ENCODE measurements around the gene HMX3.

The HMX3 gene

DNA sequence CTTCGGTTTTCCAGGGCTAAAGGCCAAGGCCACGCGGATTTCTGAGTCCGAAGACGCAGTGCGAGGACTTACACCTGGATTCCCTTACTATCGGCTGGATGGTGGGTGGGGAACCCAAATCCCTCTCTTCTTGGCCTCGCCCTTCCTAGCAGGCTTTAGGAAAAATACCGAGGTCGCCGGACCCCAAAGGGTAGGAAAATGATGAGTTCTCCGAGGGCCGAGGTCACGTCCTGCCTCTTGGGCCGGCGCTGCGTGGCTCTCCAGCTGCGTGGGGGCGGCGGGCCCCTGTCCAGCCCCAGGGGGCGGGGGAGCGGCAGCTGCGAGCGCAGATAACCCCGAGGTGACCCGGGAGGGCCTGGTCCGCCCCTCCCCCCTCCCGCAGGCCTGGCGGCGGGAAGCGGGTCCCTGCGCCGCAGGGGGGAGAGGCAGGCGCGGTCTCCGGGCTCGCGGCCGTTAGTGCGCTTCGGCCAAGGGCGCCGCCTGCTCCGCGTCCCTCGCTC, 805 bp upstream of the HMX3 start:
- no peak for DNase-seq

DNA sequence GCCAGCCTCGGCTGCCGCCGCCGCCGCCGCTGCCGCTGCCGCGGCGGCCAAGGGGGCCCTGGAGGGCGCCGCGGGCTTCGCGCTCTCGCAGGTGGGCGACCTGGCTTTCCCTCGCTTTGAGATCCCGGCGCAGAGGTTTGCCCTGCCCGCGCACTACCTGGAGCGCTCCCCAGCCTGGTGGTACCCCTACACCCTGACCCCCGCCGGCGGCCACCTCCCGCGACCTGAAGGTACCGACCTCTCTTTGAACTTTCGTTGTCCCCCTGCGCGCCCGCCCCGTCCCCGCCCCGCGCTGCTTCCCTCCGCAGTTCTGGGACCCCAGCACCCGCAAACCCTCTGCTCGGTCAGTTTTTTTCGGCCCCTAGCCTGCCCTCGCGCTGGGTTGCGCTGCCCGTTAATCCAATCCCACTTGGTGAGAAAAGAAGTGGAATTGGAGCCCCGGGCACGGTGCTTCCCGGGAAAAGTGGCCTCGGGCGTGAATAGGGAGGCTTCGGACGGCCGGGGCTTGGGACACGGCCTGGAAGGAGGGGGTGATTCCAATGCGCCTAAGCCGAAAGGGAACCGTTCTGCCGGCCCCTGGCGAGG, 543 bp downstream of the HMX3 start:
- no peak for DNase-seq

- no peak for DNase-seq
Observed at GRCh38 chr10:123136806-123137642, 1.3 kb downstream of the HMX3 start.

DNA sequence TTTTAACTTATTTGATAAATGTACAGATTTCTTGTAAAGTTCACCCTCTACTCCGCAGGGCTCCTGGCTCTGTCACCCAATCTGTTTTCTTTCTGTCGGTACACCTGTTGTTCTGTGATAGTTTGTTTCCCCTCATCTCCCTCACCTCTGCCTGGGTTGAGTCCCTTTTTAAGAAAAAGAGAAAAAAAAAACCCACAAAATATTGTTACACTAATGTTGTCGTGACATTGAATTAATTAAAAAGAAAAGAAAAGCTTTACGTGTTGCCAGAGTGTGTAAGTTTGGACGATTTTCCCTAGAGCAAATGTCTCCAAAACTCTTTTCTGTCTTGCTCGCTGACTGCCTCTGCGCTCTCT, 3.4 kb downstream of the HMX3 start:
- DNase-seq = no peak

- no peak for DNase-seq
Observed at GRCh38 chr10:123139521-123140163, 3.9 kb downstream of the HMX3 start.

DNA sequence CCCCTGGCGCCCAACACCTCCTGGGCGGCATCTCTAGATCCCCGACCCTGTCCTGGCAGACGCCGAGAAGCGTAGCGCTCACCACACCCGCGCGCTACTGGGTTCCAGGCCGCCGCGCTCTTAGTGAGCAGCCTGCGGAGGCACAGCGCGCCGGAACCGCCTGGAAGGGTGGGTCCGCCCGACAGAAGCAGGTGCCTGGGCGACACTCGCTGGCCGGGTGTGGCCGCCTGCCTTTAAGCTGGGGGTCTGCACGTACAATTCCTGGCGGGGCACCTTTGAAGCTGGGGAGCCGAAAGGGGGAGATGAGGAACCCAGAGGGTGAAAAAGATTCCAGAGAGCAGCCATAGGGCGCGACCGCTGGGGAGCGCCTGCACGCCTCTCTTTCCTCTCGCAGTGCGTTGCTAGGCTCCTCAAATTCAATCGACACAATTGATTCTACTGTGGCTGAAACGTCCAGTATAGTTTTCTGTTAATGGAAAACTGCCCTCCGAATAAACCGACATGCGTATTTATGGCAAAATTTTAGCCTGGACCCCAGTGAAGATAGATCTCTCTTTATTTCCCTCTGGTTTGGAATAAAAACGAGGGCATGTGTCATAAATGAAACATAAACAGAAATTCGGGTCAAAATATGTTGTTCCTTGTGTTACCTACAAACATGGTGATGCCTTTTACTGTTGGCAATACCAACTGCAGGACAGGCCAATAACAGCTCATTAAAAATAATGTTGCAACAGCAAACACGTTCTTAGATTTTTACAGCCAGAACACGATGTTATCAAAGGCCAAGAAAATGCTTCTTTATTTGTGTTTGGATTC, 4.6 kb downstream of the HMX3 start:
- DNase-seq = no peak

GRCh38 chr10:123140983-123141390, 5.2 kb downstream of the HMX3 start:
- DNase-seq = no peak

- no peak for DNase-seq
Observed at GRCh38 chr10:123141791-123142700, 6.3 kb downstream of the HMX3 start.

- DNase-seq = no peak
Observed at GRCh38 chr10:123142701-123143161, 7.0 kb downstream of the HMX3 start.

GRCh38 chr10:123143162-123143824, 7.5 kb downstream of the HMX3 start:
- no peak for DNase-seq

DNA sequence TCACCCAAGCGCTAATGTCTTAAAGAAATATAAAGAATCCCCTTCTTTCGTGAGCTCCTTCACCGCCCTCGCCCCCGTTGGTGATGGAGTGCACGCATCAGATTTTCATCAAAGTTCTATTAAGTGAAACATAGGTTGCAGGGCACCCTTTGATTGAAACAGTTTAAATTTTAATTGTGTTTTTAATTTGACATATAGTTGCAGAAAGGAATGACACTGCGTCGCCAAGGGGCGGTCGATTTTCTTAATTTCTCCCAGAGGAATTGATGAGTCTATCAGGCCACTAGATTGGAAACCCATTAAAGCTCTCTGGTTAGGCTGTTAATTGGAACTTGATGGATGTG, 8.0 kb downstream of the HMX3 start:
- no peak for DNase-seq

DNA sequence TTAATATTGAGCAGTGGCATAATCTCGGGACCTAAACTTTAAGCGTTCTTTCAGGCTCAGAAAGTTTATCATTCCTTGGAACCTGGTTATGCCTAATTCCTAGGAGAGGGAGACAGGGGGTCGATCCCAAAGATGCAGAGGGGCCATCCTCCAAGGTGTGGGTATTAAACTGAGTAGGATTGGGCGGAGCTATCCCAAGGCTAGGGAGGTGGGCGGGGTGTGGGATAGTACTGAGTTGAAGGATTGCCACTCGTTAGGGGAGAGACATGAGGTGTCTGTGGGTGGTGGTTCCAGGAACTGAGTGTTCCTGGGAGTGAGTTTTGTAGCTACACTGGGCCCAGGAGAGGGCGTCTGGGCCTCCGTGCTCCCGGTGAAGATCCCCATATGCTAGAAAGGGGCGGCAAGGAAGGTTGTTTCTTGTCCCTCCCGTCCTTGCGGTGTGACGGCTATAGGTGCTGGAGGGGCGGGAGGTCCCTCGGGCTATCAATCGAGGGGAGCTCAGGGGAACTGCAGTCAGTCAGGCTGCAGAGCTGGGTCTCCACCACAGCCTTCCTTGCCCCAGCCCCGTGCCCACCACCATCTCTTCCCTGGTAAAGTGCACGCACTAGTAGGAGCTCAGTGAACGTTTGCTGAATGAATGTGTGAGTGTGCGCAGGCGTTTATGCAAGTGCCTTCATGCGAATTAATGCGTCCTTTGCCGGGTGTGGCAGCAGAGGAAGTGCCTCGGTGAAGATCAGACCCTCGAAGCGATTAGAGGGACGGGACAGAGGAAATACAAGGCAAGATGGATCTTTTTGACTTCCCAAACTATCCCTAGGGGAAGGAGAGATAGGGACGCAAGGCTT, 9.1 kb downstream of the HMX3 start:
- no peak for DNase-seq

DNA sequence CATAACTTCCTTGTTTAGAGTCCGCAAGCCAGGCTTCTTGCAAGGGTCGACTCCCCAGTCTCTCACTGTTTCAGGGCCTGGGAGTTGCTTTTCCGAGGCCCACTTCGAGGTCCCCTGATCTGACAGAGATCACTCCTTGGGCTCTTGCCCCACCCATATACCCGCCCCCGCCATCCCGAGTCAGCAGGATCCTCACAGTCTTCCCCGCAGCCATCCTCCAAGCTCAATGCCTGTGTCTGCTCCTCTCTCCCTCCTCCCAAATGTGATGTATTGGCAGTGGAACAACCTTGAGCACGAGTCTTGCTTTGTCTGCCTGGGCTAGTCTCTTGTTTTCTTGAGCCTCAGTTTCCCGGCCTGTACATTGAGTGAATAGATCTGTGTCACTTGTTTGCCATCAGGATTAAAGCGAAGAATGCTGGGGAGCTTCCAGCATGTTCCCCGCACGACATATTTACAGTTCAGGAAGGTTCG, 9.8 kb downstream of the HMX3 start:
- DNase-seq = no peak

GRCh38 chr10:123146013-123146893, 10.5 kb downstream of the HMX3 start:
- no peak for DNase-seq

DNA sequence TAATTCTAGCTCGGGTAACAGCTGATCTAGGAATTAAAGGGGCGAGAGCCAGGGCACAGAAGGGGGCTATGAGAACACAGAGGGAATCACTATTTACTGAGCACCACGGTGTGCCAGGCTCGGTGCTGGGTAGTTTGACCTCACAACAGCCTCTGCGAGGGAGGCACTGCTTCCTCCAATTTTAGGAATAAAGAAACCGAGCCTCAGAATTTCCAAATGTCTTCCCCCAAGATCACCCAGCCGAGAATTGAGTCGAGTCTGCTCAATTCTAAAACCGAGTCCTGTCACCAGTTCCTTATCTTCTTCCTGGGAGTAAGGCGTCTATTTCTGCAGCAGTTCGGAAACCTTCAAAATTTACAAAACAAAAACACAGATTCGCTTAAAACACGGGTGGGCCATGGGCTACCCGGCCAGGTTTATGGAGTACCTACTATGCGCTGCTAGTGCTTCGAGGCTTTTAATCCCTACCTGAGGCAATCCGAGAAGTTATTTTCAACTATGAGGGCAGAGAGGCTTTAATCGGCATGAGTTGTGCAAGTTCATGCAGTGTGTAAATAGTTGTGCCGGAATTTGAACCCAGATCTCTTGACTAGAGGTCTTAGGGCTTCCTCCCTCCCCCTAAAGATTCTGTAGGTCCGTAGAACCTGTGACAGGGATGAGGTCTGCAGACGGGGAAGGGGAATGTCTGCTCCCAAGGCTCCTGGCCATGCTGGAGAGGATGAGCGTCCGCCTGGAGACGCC, 11.3 kb downstream of the HMX3 start:
- DNase-seq = no peak

DNA sequence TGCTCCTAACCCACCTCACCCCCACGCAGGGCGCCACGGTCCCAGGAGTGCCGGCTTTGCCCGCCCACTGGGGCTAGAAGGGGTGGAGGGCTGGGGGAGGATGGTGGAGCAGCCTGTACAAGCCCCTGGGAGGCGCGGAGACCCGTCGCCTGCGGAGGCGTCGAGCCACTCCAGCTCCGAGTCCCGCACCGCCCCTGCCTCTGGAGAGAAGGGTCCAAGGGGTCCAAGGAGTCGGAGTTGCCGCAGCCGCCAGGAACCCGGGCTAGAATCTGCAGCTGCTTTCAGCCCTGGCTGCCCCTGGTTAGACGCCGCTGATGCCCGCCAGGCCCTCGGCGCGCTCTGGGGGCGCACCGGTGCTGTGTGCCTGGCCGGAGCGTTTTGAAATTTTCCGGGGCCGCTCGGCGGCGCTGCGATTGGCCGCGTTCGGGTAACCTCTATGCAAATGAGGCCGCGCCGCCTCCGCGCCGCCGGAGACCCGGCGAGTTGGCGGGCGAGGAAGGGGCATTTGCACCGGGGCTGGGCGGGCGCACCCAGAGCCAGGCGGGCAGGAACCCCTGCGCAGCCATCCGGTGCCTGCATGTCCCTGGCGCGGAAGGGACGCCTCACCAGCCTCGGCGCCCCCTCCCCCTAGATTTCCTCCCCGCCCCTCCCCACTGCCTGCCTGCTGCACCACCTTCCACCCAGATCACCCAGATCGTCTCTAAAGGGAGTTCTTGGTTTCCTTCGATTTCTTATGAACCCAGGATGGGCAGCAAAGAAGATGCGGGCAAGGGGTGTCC, 12.1 kb downstream of the HMX3 start, which contains the start of gene HMX2:
Gene HMX2 (plus strand): TSS at position 502 of the 779 bp plus-strand sequence. CDS start 243 bp downstream, at position 745.
- DNase-seq = peak; percentile 24

GRCh38 chr10:123148414-123149161, 12.8 kb downstream of the HMX3 start:
- DNase-seq = no peak

Measured in NCI-H2171 (cell line).